Subcutaneous adipose tissue (tissue), 4 donors: ENCODE data around the gene UBE2E2. TPM values are rescaled to one million over a fixed set of nuclear protein-coding genes. Genes with fewer than 3 reads are reported as not detected.

ENCODE experiments used
- CTCF ChIP-seq: fragments of 450-650 bp; IDR thresholded peaks from one replicate; pipeline ENCODE4 v1.5.1; 2016; ENCODE audit warnings: low read depth, mild to moderate bottlenecking, control low read depth, antibody characterized with exemption, moderate library complexity
- total RNA-seq, 4 donors: library from RNA; depleted of rRNA; stranded (reverse); fragments of >200 nt; gene quantifications; one replicate each; pipeline ENCODE4 v1.1.0, GENCODE V29; 2016

The UBE2E2 gene
- total RNA-seq, 4 donors from 2014 or later: 48.0 to 89.0 (median 63.4) TPM

GRCh38 chr3:23481011-23481615 is 278.0 kb downstream of the UBE2E2 start:
- TF ChIP-seq CTCF: no peak

- no peak for TF ChIP-seq CTCF
Measured at GRCh38 chr3:23481616-23482278, 278.6 kb downstream of the UBE2E2 start.

GRCh38 chr3:23484386-23484785 is 281.3 kb downstream of the UBE2E2 start:
- no peak for TF ChIP-seq CTCF

- no peak for TF ChIP-seq CTCF
Measured at GRCh38 chr3:23485922-23486321, 282.8 kb downstream of the UBE2E2 start.

GRCh38 chr3:23487015-23487414 is 283.9 kb downstream of the UBE2E2 start:
- no peak for TF ChIP-seq CTCF

GRCh38 chr3:23488618-23489017 is 285.5 kb downstream of the UBE2E2 start:
- no peak for TF ChIP-seq CTCF

- no peak for TF ChIP-seq CTCF
Measured at GRCh38 chr3:23489300-23490158, 286.4 kb downstream of the UBE2E2 start.
